ENCODE results near the gene TBC1D22A. TPM values are rescaled to one million over a fixed set of nuclear protein-coding genes. Genes with fewer than 3 reads are reported as not detected.

The TBC1D22A gene
- total and polyA plus RNA-seq, 2 donors (not counting 3 experiments of a cell fraction or from before 2014, with no cell fraction given) = 26.1 to 32.4 TPM

DNA sequence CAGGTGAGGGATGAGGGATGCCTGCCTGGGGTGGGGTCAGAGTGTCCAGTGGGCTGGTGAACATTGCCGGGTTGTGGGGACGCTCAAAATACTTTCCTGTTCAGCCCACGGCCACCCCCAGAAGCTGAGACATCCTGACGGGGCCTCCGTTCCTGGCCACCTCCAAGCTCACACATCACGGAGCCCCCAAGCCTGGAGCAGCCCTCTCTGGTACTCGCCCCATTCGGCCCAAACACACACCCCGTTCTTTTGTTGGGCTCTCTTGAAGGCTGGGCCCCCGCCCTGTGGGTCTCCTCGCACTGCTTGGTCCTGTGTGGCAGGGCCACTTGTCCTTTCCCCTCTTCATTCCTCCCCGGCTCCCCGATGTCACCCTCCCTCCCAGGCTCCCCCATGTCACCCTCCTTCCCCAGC lies 442.6 kb downstream of the TBC1D22A start:
- no peaks in the 10 kb centered on the region for H3K27me3 ChIP-seq (ENCODE audit: control insufficient read depth in 2 of 2, insufficient read depth in 2 of 2, low read length in 2 of 2)
- H3K9me3 ChIP-seq (replicated peaks; ENCODE audit: control insufficient read depth, insufficient read depth, low read length) = no peaks in the 10 kb centered on the region
- H3K9ac ChIP-seq (replicated peaks; ENCODE audit: extremely low read depth, insufficient read depth, low read length) = no peak overlapping the region
- DNase-seq (ENCODE audit: low read depth, low spot score) (no peak), FAIRE-seq (no peak)
- H3K4me1 ChIP-seq (ENCODE audit: control insufficient read depth, extremely low read depth, insufficient read depth, low read length) = no peaks in the 10 kb centered on the region
- intact Hi-C loops (cut with micrococcal nuclease) = no loop called here
- H4K20me1 ChIP-seq (replicated peaks; ENCODE audit: control insufficient read depth, extremely low read depth, insufficient read depth, low read length) = no peaks in the 10 kb centered on the region
- no TSS peak for BruUV-seq (replicated peaks)
- POLR2A ChIA-PET = no interaction called here
- H3K4me2 ChIP-seq (ENCODE audit: insufficient read depth, low read length) = no peak overlapping the region
- H3K79me2 ChIP-seq (ENCODE audit: control insufficient read depth, insufficient read depth, low read length) = no peaks in the 10 kb centered on the region
- no peak overlapping the region for H3K27ac ChIP-seq (ENCODE audit: insufficient read depth, low read depth, low read length)
- TF ChIP-seq JUN (IDR thresholded peaks at IDR 0.05; ENCODE audit: borderline replicate concordance, insufficient read depth, insufficient read length, low read depth) (no peak), POLR2AphosphoS5 (IDR thresholded peaks at IDR 0.05; ENCODE audit: insufficient read depth, low read depth, low read length) (no peak), GATA2 (IDR thresholded peaks at IDR 0.05; ENCODE audit: insufficient read depth, insufficient read length, low read depth, low read length) (no peak)
- TF ChIP-seq, protein P1, sequence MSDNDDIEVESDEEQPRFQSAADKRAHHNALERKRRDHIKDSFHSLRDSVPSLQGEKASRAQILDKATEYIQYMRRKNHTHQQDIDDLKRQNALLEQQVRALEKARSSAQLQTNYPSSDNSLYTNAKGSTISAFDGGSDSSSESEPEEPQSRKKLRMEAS (IDR thresholded peaks at IDR 0.05; ENCODE audit: insufficient read depth, insufficient read length) = no peak
- TF ChIP-seq, protein P2, sequence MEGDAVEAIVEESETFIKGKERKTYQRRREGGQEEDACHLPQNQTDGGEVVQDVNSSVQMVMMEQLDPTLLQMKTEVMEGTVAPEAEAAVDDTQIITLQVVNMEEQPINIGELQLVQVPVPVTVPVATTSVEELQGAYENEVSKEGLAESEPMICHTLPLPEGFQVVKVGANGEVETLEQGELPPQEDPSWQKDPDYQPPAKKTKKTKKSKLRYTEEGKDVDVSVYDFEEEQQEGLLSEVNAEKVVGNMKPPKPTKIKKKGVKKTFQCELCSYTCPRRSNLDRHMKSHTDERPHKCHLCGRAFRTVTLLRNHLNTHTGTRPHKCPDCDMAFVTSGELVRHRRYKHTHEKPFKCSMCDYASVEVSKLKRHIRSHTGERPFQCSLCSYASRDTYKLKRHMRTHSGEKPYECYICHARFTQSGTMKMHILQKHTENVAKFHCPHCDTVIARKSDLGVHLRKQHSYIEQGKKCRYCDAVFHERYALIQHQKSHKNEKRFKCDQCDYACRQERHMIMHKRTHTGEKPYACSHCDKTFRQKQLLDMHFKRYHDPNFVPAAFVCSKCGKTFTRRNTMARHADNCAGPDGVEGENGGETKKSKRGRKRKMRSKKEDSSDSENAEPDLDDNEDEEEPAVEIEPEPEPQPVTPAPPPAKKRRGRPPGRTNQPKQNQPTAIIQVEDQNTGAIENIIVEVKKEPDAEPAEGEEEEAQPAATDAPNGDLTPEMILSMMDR (IDR thresholded peaks at IDR 0.05; ENCODE audit: extremely low read depth in 1 of 2, insufficient read depth in 1 of 2, low read depth in 1 of 2, low read length in 2 of 2) = no peak
- no peak overlapping the region for H3K4me3 ChIP-seq (replicated peaks in 1 of 3; ENCODE audit: insufficient read depth in 1 of 3, low read depth in 1 of 3, low read length in 3 of 3)
- H3K9me1 ChIP-seq (replicated peaks; ENCODE audit: control insufficient read depth, extremely low read depth, insufficient read depth, low read length) = no peaks in the 10 kb centered on the region
- no peak overlapping the region for H2AFZ ChIP-seq (ENCODE audit: low read depth, low read length)
- dilution Hi-C loops (cut with MboI; ENCODE audit: extremely low pct_ligation_motif_present, low sequenced_read_pairs) = no loop called here
- H3K36me3 ChIP-seq (ENCODE audit: control insufficient read depth in 2 of 2, extremely low read depth in 1 of 2, insufficient read depth in 2 of 2, low read length in 2 of 2) = no peaks in the 10 kb centered on the region
- CTCF ChIA-PET = no interaction called here

DNA sequence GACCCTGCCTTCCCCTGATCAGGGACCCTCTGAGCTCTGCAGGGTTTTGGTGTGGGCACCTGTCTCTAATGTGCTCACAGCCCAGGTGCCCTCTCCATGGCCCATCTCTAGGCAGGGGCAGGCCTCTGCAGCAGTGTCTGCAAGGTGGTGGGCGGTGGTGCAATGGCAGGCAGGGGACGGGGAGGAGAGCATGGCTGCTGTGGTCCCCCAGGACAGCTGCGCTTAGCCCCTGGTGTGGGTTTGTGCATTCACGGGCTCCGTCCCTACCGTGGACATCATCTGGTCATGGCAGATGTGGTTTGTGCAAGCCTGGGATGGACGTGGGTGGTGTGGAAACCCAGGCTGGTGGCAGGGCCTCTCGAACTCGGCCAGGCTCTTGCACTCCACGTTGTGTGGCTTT lies 443.1 kb downstream of the TBC1D22A start:
- FAIRE-seq = no peak
- dilution Hi-C loops (cut with MboI; ENCODE audit: extremely low pct_ligation_motif_present, low sequenced_read_pairs) = no loop called here

More for the DNA sequence above, 443.1 kb downstream of the TBC1D22A start:
- no peaks in the 10 kb centered on the region for H3K9me3 ChIP-seq (replicated peaks; ENCODE audit: control insufficient read depth, insufficient read depth, low read length)
- intact Hi-C loops (cut with micrococcal nuclease) = no loop called here
- no peak overlapping the region for H3K27ac ChIP-seq (ENCODE audit: insufficient read depth, low read depth, low read length)
- H3K9me1 ChIP-seq (replicated peaks; ENCODE audit: control insufficient read depth, extremely low read depth, insufficient read depth, low read length) = no peaks in the 10 kb centered on the region
- no peaks in the 10 kb centered on the region for H3K79me2 ChIP-seq (ENCODE audit: control insufficient read depth, insufficient read depth, low read length)
- DNase-seq (ENCODE audit: low read depth, low spot score) = no peak
- no peak overlapping the region for H2AFZ ChIP-seq (ENCODE audit: low read depth, low read length)
- TF ChIP-seq POLR2AphosphoS5 (IDR thresholded peaks at IDR 0.05; ENCODE audit: insufficient read depth, low read depth, low read length) = no peak
- TF ChIP-seq POLR2A (IDR thresholded peaks at IDR 0.05; ENCODE audit: low read depth, low read length) = no peak
- TF ChIP-seq FOS (IDR thresholded peaks at IDR 0.05; ENCODE audit: borderline replicate concordance, insufficient read depth, low read length) = no peak
- TF ChIP-seq MYC (IDR thresholded peaks at IDR 0.05; ENCODE audit: low read depth, low read length) = no peak
- TF ChIP-seq GATA2 (IDR thresholded peaks at IDR 0.05; ENCODE audit: insufficient read depth, insufficient read length, low read depth, low read length) = no peak
- no peak for TF ChIP-seq JUN (IDR thresholded peaks at IDR 0.05; ENCODE audit: borderline replicate concordance, insufficient read depth, insufficient read length, low read depth)
- TF ChIP-seq EZH2 (IDR thresholded peaks at IDR 0.05; ENCODE audit: borderline replicate concordance, low read depth, low read length, severe bottlenecking) = no peak
- TF ChIP-seq, protein P2 (IDR thresholded peaks at IDR 0.05; ENCODE audit: extremely low read depth in 1 of 2, insufficient read depth in 1 of 2, low read depth in 1 of 2, low read length in 2 of 2) = no peak
- TF ChIP-seq, protein P1 (IDR thresholded peaks at IDR 0.05; ENCODE audit: insufficient read depth, insufficient read length) = no peak
- H3K9ac ChIP-seq (replicated peaks; ENCODE audit: extremely low read depth, insufficient read depth, low read length) = no peak overlapping the region
- POLR2A ChIA-PET = no interaction called here
- H3K4me3 ChIP-seq (replicated peaks in 1 of 3; ENCODE audit: insufficient read depth in 1 of 3, low read depth in 1 of 3, low read length in 3 of 3) = no peak overlapping the region
- no peaks in the 10 kb centered on the region for H4K20me1 ChIP-seq (replicated peaks; ENCODE audit: control insufficient read depth, extremely low read depth, insufficient read depth, low read length)
- no peaks in the 10 kb centered on the region for H3K27me3 ChIP-seq (ENCODE audit: control insufficient read depth in 2 of 2, insufficient read depth in 2 of 2, low read length in 2 of 2)
- H3K4me2 ChIP-seq (ENCODE audit: insufficient read depth, low read length) = no peak overlapping the region
- H3K36me3 ChIP-seq (ENCODE audit: control insufficient read depth in 2 of 2, extremely low read depth in 1 of 2, insufficient read depth in 2 of 2, low read length in 2 of 2) = no peaks in the 10 kb centered on the region
- no TSS peak for BruUV-seq (replicated peaks)
- CTCF ChIA-PET = no interaction called here
- no peaks in the 10 kb centered on the region for H3K4me1 ChIP-seq (ENCODE audit: control insufficient read depth, extremely low read depth, insufficient read depth, low read length)
